NB4 (cell line): ENCODE data around the gene POLR3B.

Source experiments
- MYC ChIP-seq: IDR thresholded peaks from 2 replicates; pipeline ENCODE4 v1.6.1; 2011; ENCODE audit warnings: low read depth, low read length
- POLR2A ChIP-seq: IDR thresholded peaks from 2 replicates; pipeline ENCODE4 v1.6.1; 2011; ENCODE audit warnings: mild to moderate bottlenecking; ENCODE audit not compliant: insufficient read length; ENCODE audit errors: extremely low read depth
- TF ChIP-seq, protein P1 (sequence below): IDR thresholded peaks from one replicate; pipeline ENCODE4 v1.5.1; 2012; ENCODE audit warnings: low read depth, low read length

- TF ChIP-seq, protein P1, sequence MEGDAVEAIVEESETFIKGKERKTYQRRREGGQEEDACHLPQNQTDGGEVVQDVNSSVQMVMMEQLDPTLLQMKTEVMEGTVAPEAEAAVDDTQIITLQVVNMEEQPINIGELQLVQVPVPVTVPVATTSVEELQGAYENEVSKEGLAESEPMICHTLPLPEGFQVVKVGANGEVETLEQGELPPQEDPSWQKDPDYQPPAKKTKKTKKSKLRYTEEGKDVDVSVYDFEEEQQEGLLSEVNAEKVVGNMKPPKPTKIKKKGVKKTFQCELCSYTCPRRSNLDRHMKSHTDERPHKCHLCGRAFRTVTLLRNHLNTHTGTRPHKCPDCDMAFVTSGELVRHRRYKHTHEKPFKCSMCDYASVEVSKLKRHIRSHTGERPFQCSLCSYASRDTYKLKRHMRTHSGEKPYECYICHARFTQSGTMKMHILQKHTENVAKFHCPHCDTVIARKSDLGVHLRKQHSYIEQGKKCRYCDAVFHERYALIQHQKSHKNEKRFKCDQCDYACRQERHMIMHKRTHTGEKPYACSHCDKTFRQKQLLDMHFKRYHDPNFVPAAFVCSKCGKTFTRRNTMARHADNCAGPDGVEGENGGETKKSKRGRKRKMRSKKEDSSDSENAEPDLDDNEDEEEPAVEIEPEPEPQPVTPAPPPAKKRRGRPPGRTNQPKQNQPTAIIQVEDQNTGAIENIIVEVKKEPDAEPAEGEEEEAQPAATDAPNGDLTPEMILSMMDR, result no peak
- TF ChIP-seq POLR2A (no peak), MYC (no peak)
Observed at GRCh38 chr12:106333010-106333409, 24.5 kb upstream of the POLR3B start.
